HG03135 (cell line): ENCODE data around the gene JAKMIP1.

Experiments used
- ATAC-seq: cut with Tn5 transposase; IDR thresholded peaks from one replicate; pipeline ENCODE4 v1.9.1; 2021; ENCODE audit warnings: mild to moderate bottlenecking, moderate library complexity; ENCODE audit not compliant: unreplicated experiment

Gene JAKMIP1

DNA sequence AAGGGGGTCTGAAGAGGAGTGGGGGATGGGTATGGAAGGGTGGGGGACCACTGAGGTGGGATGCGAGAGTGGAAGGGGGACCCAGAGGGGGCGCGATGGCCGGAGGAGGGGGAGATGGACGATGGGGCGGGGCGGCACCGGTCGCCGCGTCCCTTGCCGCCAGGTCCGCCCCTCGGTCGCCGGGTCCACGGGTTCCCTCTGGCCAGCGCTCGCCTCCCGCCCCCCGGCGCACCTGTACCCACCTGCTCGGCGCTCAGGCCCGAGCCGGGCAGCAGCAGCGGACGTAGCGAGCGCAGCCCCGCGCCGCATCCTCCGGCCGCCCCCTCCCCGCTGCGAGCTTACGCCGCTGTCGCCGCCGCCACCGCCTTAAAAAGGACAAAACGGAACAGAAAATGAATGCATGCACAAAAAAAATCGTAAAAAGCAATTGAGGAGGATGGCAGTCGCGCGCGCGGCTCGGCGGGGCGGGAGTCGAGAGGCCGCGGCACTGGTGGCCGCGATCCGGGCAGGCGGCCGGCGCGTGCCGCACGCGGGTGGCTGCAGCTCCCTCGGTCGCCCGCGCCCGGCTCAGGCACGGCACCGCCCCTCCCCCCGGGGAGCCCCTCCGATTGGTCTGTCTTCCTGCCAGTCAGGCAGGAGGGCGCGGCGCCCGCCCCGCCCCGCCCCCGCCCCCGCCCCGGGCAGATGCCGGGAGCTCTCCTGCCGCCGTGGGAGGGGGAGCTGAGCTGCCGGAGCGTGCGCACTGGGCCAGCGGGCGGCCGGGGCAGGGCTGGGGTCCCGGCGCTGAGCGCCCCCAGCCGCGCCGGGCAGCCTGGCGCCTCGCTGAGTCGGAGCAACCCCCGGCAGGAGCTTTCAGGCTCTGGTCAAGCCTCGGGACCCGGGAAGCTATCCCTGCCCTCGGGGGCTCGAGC lies at the start of gene JAKMIP1:
Gene JAKMIP1 (minus strand): TSS at position 539 of the 911 bp plus-strand sequence. CDS start 87,699 bp downstream, outside the sequence.
- peak; percentile 78 for ATAC-seq

DNA sequence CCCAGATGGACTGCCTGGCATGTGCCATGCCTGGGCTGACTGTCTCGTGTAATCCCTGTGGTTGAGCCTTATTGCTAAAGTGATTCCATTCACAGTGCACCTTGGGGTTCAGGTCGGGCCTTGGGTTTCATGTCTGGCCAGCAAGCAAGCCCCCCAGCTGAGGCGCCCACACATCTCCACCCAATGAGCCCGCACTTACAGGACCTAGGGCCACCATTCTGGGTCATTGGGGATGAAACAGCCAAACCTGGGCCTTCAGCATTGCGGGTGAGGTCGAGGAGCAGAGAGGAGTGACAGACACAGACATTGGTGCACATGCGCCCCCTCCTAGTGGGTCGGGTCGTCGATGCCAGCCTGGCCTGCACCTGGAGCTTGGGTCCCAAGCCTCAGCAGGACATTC lies 48.0 kb upstream of the JAKMIP1 start:
- ATAC-seq: no peak

DNA sequence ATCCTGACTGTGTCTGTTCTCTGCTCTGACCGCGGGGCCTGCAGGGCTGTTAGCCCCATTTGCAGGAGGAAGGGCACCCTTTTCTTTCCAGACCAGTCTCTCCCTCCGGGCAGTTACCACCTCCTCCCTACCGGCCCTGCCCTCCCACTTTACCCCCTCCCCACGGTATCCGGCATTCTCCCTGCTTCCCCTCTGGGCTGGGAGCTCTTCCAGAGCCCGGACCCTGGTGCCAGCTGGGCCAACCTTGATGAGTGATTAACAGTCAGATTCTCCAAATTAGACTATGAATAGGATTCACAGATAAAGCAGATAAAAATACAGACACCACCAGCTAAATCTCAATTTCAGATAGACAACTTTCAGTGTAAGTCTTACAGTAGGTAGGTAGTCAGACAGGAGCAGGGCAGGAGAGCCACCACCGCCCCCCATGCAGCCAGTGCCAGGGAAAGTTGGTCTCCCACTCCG lies 45.9 kb upstream of the JAKMIP1 start:
- no peak for ATAC-seq

- no peak for ATAC-seq
Observed at GRCh38 chr4:6245246-6246169, 45.2 kb upstream of the JAKMIP1 start.

DNA sequence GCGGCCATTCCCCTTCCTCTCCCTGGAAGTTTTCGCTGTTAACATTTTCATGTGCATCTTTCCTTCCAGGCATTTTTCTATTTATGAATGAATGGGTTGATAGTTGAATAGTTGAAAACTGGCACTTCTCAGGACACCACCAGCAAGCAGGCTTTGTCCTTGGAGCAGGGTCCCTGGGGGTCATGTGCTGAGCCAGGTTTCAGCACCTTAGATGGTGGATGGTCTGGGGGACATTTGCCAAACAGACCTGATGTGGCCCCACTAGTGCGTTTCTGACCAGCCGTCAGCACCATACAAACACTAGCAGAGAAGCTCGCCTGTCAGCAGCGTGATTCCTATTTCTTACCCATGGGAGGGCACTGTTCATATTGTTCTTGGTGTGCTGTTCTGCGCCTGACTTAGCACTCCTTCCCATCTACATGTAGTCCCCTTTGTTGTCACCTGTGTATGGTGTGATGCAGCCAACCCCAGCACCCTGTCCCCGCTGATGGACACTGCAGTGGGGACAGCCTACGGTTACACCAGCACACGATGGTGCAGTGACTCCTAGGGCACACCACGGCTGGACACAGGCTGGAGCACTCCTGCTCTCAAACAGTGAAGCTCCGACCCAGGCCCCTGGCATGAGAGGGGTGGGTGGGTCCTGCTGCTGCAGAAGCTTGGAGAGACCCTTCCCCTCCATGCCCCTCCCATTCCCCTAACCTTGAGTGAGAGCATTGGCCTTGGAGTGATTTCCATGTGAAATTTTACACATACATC lies 42.1 kb upstream of the JAKMIP1 start:
- ATAC-seq: no peak

GRCh38 chr4:6241062-6241845 lies 40.9 kb upstream of the JAKMIP1 start:
- no peak for ATAC-seq

DNA sequence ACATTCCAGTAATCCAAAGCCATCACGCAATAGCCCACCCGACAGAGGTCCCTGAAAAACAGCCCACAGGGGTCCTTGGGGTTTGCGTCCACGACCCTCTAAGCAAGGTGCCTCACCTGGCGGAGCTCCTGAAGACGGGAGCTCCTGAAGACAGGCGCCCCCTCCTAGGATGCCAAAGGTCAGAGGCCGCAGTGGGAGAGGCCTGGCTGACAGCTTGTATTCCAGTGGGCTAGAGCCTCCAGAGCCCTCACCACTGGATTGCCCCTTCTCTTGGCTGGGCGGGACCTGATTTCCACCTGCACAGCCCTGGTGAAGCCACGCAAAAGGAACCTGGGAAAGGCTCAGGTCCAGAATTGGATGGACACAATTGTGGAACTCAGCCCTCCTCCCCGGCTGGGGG lies 39.6 kb upstream of the JAKMIP1 start:
- ATAC-seq: no peak

DNA sequence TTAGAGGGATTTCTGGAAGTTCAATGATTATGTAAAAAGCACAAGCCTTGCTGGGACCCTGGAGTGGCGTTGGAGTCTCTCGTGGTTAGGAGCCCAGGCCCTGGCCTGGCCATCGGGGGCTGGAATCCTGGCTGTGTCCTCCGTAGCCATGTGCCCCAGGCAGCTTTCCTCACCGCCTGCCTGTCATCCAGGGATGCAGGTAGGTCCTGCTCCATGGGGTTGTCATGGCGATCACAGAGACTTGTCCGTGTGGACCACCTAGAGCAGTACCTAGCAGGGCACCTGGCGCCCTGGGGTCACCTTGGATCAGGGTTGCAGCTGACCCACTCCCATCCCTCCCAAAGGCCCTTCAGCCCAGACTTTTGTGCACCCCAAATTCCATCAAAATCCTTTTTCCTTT lies 39.1 kb upstream of the JAKMIP1 start:
- no peak for ATAC-seq

DNA sequence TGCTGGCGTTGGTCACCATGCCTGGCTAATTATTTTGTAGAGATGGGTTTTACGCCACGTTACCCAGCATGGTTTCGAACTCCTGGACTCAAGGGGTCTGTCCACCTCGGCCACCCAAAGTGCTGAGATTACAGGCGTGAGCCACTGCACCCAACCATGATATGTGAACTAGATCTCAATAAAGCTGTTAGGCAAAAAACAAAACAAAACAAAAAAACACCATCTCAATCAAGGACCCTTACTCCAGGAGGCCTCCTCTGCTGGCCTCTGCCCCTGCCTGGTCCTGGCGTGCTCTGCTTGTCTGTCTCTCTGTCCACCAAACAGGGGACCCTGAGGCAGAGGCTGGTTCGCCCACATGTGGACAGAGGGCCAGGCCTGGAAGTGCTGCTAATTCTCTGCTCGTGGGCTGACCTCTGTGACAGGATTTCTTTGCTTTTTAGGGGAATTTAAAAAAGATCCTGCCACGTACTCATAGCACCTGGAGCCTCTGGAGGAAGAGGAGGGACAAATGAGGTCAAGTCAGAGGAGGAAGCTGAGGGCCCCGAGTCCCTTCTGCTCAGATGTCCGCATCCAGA lies 36.6 kb upstream of the JAKMIP1 start:
- ATAC-seq: no peak

DNA sequence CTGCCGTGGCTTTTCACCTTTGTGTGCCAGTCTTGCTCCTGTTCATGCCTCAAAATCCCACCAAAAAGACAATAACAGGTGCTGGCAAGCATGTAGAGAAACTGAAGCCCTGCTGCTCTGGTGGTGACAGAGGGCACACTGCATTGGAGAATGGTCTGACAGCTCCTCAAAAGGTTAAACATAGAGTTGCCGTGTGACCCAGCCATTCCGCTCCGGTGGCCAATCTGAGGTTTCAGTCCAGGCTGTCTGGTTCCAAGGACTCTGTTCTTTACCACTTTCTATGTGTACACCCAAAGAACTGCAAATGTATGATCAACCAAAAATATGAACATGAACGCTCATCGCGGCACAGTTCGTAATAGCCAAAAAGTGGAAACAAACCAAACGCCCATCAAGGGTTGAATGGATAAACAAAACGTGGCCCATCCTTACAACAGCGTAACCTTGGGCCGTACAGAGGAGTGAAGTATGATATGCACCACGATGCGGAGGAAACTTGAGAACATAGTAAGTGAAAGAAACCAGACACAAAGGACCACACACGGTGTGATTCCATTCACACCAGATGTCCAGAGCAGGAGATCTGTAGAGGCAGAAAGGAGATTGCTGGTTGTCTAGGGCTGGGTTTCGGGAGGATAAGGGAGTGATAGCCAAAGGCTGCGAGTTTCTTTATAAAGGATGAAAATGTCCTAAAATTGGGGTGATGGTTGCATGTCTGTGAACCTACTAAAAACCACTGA lies 35.7 kb upstream of the JAKMIP1 start:
- ATAC-seq: no peak

DNA sequence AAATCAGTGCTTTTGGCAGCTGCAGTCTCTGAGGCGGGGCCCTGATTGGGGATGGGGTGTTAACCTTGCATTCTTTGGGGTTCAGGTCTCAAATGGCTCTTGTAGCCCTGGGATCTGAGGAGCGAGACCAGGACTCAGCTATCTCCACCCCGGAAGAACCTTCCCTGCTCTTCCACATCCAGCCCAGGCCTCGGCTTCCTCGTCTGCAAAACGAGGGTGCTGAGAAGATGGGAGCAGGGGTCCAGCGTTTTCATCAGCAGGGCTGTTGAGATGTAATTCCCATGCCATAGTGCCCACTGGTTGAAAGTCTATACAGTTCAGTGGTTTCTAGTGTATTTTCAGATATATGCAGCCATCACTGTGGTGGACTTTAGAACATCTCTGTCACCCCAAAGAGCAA lies 34.7 kb upstream of the JAKMIP1 start:
- no peak for ATAC-seq

DNA sequence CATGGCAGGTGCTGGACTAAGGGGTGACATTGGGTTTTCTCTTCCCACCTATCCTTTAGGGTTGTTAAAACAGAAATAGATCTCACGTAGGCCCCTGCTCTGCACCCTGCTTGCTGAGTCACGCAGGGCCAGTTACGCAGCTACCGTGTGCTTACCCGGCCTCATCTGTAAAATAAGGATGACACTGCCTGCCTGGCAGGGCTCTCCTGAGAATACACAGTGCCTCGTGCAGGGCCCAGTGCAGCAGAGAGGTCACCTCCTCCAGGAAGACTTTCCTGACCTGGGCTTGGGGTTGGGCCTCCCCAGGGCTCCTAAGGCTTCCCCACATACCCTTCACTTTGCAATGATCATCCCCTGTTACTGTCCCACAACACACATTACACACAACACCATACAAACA lies 33.6 kb upstream of the JAKMIP1 start:
- no peak for ATAC-seq

GRCh38 chr4:6232836-6233785 lies 32.8 kb upstream of the JAKMIP1 start:
- ATAC-seq: no peak

- ATAC-seq: no peak
Observed at GRCh38 chr4:6231663-6232165, 31.4 kb upstream of the JAKMIP1 start.

DNA sequence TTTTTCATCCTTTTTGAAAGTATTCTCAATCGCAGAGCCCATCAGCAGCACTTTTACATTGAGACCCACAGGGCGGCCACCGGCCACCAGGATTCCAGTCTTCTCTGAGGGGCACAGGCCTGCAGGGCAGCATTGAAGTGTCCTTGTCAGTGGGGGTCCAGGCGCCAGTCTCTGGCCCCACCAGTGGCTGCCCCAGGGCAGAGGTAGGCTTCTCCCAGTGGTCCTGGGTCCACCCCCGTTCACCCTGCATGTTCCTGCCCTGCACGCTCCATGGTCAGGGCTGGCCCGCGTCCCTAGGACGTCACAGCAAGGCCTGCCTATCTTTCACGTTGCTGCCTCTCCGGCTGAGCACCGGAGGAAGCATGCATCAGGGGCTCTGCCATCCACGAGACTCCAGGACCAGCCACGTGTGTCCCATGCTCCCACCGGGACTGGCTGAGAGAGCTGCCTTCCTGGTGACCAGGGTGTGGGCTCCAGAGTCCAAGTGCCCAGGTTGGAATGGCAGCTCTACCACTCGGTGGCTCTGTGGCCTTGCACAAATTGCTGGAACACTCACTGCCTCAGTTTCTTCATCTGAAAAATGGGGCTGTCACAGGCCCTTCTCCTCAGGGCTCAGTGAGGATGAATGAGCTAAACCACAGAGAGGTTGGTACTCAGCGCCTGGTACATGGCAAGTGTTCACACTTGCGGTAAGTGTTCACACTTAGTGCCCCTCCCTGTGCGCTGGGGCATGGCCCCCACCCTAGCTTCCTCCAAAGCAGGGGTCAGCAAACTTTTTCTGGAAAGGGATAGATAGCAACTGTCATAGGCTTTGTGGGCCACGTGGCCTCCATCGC lies 30.7 kb upstream of the JAKMIP1 start:
- ATAC-seq: no peak

GRCh38 chr4:6230502-6230785 lies 30.1 kb upstream of the JAKMIP1 start:
- ATAC-seq: no peak
